Cardiac ventricle fibroblast (primary cell): ENCODE data around the gene ARL17A. TPM values are rescaled to one million over a fixed set of nuclear protein-coding genes. Genes with fewer than 3 reads are reported as not detected.

Source experiments
- total RNA-seq: library from RNA; depleted of rRNA; stranded (reverse); fragments of >200 nt; gene quantifications from 2 replicates; pipeline ENCODE4 v1.2.3, GENCODE V29; 2015

The ARL17A gene
- 2.4 and 3.6 TPM in 2 replicates for total RNA-seq

GRCh38 chr17:46579083-46580075 lies at the start of gene ARL17A:
Gene ARL17A (minus strand): TSS chr17:46579691. CDS start chr17:46576322, 3,369 bp downstream.

GRCh38 chr17:46590157-46591146 lies 11.0 kb upstream of the ARL17A start, which contains the start of gene NSF:
Gene NSF (plus strand): TSS chr17:46590669. CDS start chr17:46590776, 107 bp downstream.

GRCh38 chr17:46512168-46512567 lies 67.3 kb downstream of the ARL17A start, which contains the start of gene LRRC37A2:
Gene LRRC37A2 (plus strand): TSS chr17:46512468. CDS start chr17:46512713, 245 bp downstream.

Other genes with a start within 250 kb of the ARL17A start
- gene ARL17B, start 217.9 kb downstream of the ARL17A start, total RNA-seq = 6.9 and 8.8 TPM in 2 replicates
- 1.1 and 2.5 TPM in 2 replicates for gene LRRC37A2, start 67.2 kb downstream of the ARL17A start, total RNA-seq
- 26.0 and 27.1 TPM in 2 replicates for gene NSF, start 11.0 kb upstream of the ARL17A start, total RNA-seq
- 0.05 and 0.56 TPM in 2 replicates for gene WNT3, start 239.0 kb upstream of the ARL17A start, total RNA-seq